C4-2B (cell line): Measurements from ENCODE around the gene EVA1A.

ENCODE experiments used
- CTCF ChIP-seq: fragments of 450-650 bp; conservative IDR thresholded peaks from 2 replicates; pipeline ENCODE4 v1.5.1; 2017; ENCODE audit warnings: mild to moderate bottlenecking
- ZFX ChIP-seq: fragments of 450-650 bp; IDR thresholded peaks from 2 replicates; pipeline ENCODE4 v1.6.1; 2017

GRCh38 chr2:75570948-75571729 is 10.4 kb upstream of the EVA1A start:
- TF ChIP-seq CTCF (no peak), ZFX (no peak)
